Activated T-helper 2 cell treated with anti-CD3 and anti-CD28 coated beads, Interferon-gamma antibody, Interleukin-2, Interleukin-4, amounts not matched to agents 10 μg/mL and 5 μg/mL and 100 μg/mL, durations not matched to agents 14 hours and 24 hours and 36 hours (primary cell): Measurements from ENCODE around the gene C1orf167. TPM values are rescaled to one million over a fixed set of nuclear protein-coding genes. Genes with fewer than 3 reads are reported as not detected.

Experiments used
- DNase-seq: peaks from one replicate; pipeline ENCODE4 v3.0.0; 2021; ENCODE audit warnings: low spot score
- H3K27ac Mint-ChIP-seq: one replicate; pipeline ENCODE4 v1.8.0; 2021; ENCODE audit warnings: mixed read lengths
- H3K27me3 Mint-ChIP-seq: one replicate; pipeline ENCODE4 v1.8.0; 2021; ENCODE audit warnings: low read depth, mixed read lengths
- H3K36me3 Mint-ChIP-seq: one replicate; pipeline ENCODE4 v1.8.0; 2021; ENCODE audit warnings: low read depth, mixed read lengths
- H3K4me1 Mint-ChIP-seq: one replicate; pipeline ENCODE4 v1.8.0; 2021; ENCODE audit warnings: low read depth, mixed read lengths
- H3K4me3 Mint-ChIP-seq: one replicate; pipeline ENCODE4 v1.8.0; 2021; ENCODE audit warnings: low read depth, mild to moderate bottlenecking, moderate library complexity, mixed read lengths
- H3K9me3 Mint-ChIP-seq: one replicate; pipeline ENCODE4 v1.8.0; 2021; ENCODE audit warnings: mixed read lengths
- intact Hi-C: fragments of 100-400 bp; cut with micrococcal nuclease; formaldehyde crosslinking; loops from one replicate; pipeline ENCODE4 v1.15.1; 2023
- total RNA-seq: library from RNA; stranded (reverse); gene quantifications from 2 replicates; pipeline ENCODE4 v1.2.3, GENCODE V29; 2022

The C1orf167 gene
- not detected in 2 replicates for total RNA-seq

DNA sequence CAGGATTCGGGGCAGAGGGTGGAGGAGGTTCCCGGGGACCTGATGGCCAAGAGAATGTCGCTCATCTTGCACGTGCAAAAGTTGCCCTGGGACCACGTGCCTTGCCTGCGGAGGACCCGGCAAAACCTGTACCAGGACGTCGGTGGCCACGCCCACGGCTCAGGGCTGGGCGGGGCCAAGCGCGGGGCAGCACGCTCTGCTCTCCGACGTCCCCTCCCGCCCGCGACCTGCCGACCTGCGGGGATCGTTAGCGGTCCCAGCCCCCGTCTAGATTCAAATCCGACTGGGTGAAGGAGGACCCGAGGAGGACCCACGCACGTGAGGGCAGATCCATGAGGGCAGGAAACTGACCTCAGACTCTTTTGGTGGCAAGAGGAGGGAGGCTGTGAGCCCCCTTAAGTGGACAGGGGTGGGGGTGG is at the start of gene C1orf167:
Gene C1orf167, plus strand, starts transcription at position 206 of the 419 bp plus-strand sequence. CDS start 2,208 bp downstream, outside the sequence.
- Mint-ChIP-seq H3K27ac (no peak within 1 kb of the TSS), H3K9me3 (no peaks in the 10 kb centered on the region), H3K4me1 (no peaks in the 10 kb centered on the region), H3K27me3 (peaks cover 20% of the 10 kb centered on the region), H3K36me3 (no peaks in the 10 kb centered on the region), H3K4me3 (no peak within 1 kb of the TSS)
- intact Hi-C loops = no loop called here
- DNase-seq = peak; percentile 22

- Mint-ChIP-seq H3K9me3 (no peaks in the 10 kb centered on the region), H3K4me3 (no peak overlapping the region), H3K36me3 (no peaks in the 10 kb centered on the region), H3K4me1 (no peaks in the 10 kb centered on the region), H3K27ac (no peak overlapping the region), H3K27me3 (peaks cover 2% of the 10 kb centered on the region)
- intact Hi-C loops = no loop called here
- no peak for DNase-seq
Measured at GRCh38 chr1:11712285-11712684, 49.7 kb upstream of the C1orf167 start.

- Mint-ChIP-seq H3K4me1 (no peaks in the 10 kb centered on the region), H3K9me3 (no peaks in the 10 kb centered on the region), H3K27me3 (peaks cover 2% of the 10 kb centered on the region), H3K27ac (no peak overlapping the region), H3K36me3 (no peaks in the 10 kb centered on the region), H3K4me3 (no peak overlapping the region)
- intact Hi-C loops = no loop called here
- no peak for DNase-seq
Measured at GRCh38 chr1:11713095-11713494, 48.9 kb upstream of the C1orf167 start.

DNA sequence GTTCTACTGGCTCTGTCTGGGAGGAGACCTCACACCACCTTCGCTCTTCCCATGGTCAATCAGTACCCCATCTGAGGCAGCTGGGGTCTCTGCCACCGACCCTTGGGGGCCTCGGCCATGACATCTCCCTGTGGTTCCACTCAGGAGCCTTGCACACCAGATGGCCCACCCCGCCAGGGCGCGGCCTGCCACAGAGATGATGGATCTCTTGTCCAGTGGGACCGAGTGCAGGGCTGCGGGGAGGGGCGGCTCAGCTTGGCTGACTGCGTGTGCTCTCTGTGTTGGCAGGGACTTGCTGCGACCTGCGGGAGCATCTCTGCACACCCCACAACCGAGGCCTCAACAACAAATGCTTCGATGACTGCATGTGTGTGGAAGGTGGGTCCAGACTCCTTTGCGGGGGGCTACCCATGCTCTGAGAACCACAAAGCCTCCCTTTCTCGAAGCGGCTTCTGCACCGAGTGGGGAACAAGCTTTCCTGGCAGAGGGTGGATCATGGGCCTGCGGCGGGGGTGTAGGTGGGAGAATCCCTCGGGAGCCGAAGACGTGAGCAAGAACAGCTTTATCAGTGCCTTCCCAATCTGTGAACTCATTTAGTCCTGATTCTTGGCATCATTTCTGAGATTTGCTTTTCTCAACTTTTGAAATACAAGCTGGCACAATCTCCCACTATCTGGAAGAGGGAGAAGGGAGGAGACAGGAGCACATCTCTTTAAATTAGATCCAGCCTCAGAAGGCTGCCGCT is 47.0 kb upstream of the C1orf167 start:
- Mint-ChIP-seq H3K27ac (no peak overlapping the region), H3K4me1 (peaks cover 10% of the 10 kb centered on the region), H3K9me3 (no peaks in the 10 kb centered on the region), H3K27me3 (peaks cover 2% of the 10 kb centered on the region), H3K36me3 (no peaks in the 10 kb centered on the region), H3K4me3 (no peak overlapping the region)
- DNase-seq = no peak
- intact Hi-C loops = no loop called here

GRCh38 chr1:11719313-11720032 is 42.5 kb upstream of the C1orf167 start:
- Mint-ChIP-seq H3K9me3 (no peaks in the 10 kb centered on the region), H3K4me1 (peaks cover 10% of the 10 kb centered on the region), H3K27ac (peak overlapping the region; percentile 82), H3K27me3 (peaks cover 2% of the 10 kb centered on the region), H3K36me3 (no peaks in the 10 kb centered on the region), H3K4me3 (peak overlapping the region; percentile 76)
- intact Hi-C loops = loop anchor here (2.0 kb wide), 1 partner anchor 69 kb away; no protein-coding TSS in a partner anchor
- DNase-seq = peak; percentile 69

- Mint-ChIP-seq H3K4me1 (peaks cover 10% of the 10 kb centered on the region), H3K4me3 (peak overlapping the region; percentile 76), H3K27me3 (peaks cover 2% of the 10 kb centered on the region), H3K9me3 (no peaks in the 10 kb centered on the region), H3K27ac (no peak overlapping the region), H3K36me3 (no peaks in the 10 kb centered on the region)
- intact Hi-C loops = no loop called here
- DNase-seq = no peak
Measured at GRCh38 chr1:11720033-11720376, 42.0 kb upstream of the C1orf167 start.

GRCh38 chr1:11720525-11720924 is 41.5 kb upstream of the C1orf167 start:
- no peak overlapping the region for H3K4me3 Mint-ChIP-seq
- no peak overlapping the region for H3K27ac Mint-ChIP-seq
- H3K9me3 Mint-ChIP-seq = no peaks in the 10 kb centered on the region
- intact Hi-C loops = no loop called here
- H3K27me3 Mint-ChIP-seq = peaks cover 2% of the 10 kb centered on the region
- H3K36me3 Mint-ChIP-seq = no peaks in the 10 kb centered on the region
- peaks cover 13% of the 10 kb centered on the region for H3K4me1 Mint-ChIP-seq
- DNase-seq = no peak

- no peak for DNase-seq
- H3K27ac Mint-ChIP-seq = no peak overlapping the region
- peaks cover 2% of the 10 kb centered on the region for H3K27me3 Mint-ChIP-seq
- no peaks in the 10 kb centered on the region for H3K36me3 Mint-ChIP-seq
- H3K4me3 Mint-ChIP-seq = no peak overlapping the region
- peaks cover 17% of the 10 kb centered on the region for H3K4me1 Mint-ChIP-seq
- intact Hi-C loops = no loop called here
- no peaks in the 10 kb centered on the region for H3K9me3 Mint-ChIP-seq
Measured at GRCh38 chr1:11721311-11721710, 40.7 kb upstream of the C1orf167 start.

GRCh38 chr1:11722538-11722937 is 39.5 kb upstream of the C1orf167 start:
- Mint-ChIP-seq H3K4me3 (no peak overlapping the region), H3K9me3 (no peaks in the 10 kb centered on the region), H3K36me3 (no peaks in the 10 kb centered on the region), H3K27me3 (no peaks in the 10 kb centered on the region), H3K4me1 (peaks cover 17% of the 10 kb centered on the region), H3K27ac (no peak overlapping the region)
- intact Hi-C loops = no loop called here
- no peak for DNase-seq

GRCh38 chr1:11725616-11726015 is 36.4 kb upstream of the C1orf167 start:
- intact Hi-C loops = no loop called here
- no peak overlapping the region for H3K4me3 Mint-ChIP-seq
- no peak overlapping the region for H3K27ac Mint-ChIP-seq

GRCh38 chr1:11727119-11727518 is 34.9 kb upstream of the C1orf167 start:
- peaks cover 31% of the 10 kb centered on the region for H3K4me1 Mint-ChIP-seq
- H3K36me3 Mint-ChIP-seq = no peaks in the 10 kb centered on the region
- H3K4me3 Mint-ChIP-seq = no peak overlapping the region
- H3K27me3 Mint-ChIP-seq = no peaks in the 10 kb centered on the region
- intact Hi-C loops = no loop called here
- no peak overlapping the region for H3K27ac Mint-ChIP-seq
- no peaks in the 10 kb centered on the region for H3K9me3 Mint-ChIP-seq
- no peak for DNase-seq

More at GRCh38 chr1:11725616-11726015, 36.4 kb upstream of the C1orf167 start:
- H3K36me3 Mint-ChIP-seq = no peaks in the 10 kb centered on the region
- H3K9me3 Mint-ChIP-seq = no peaks in the 10 kb centered on the region
- no peak for DNase-seq
- H3K27me3 Mint-ChIP-seq = no peaks in the 10 kb centered on the region
- peaks cover 23% of the 10 kb centered on the region for H3K4me1 Mint-ChIP-seq

DNA sequence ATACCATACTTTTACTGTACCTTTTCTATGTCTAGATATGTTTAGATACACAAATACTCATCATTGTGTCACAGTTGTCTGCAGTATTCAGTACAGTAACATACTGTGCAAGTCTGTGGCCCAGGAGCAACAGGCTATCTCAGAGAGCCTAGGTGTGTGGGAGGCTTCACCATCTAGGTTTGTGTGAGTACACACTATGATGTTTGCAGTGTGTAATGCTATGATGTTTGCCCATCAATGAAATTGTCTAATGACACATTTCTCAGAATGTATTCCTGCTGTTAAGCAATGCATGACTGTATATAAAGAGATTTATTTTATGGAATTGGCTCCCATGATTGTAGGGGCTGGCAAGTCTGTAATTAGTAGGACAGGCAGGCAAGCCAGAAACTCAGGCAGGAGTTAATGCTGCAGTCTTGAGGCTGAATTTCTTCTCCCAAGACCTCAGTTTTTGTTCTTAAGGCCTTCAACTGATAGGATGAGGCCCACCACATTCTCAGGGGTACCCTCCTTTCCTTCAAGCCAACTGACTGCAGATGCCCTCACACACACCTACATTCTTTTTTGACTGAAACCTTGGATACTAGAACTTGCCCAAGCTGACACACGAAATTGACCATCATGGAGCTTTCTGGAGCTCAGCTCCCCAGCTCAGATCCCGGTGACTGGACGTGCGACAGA is 33.7 kb upstream of the C1orf167 start:
- intact Hi-C loops = no loop called here
- Mint-ChIP-seq H3K27me3 (no peaks in the 10 kb centered on the region), H3K4me3 (no peak overlapping the region), H3K36me3 (no peaks in the 10 kb centered on the region), H3K4me1 (peaks cover 35% of the 10 kb centered on the region), H3K27ac (no peak overlapping the region), H3K9me3 (no peaks in the 10 kb centered on the region)
- DNase-seq = no peak

DNA sequence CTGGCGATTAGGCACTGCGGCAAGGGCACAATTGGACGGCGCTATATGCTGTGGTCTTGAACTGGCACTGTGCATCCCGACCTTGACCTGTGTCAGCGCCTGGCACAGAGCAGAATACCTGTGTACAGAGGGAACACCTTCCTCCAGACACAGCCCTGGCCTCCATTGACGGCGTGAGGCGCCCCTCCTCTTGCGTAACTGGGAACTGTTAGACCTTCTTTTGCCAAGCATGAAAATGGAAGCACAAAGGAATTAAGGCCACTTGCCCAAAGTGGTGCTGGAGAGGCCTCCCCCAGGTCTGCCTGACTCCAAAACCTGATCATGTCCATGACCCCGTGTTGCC is 32.9 kb upstream of the C1orf167 start:
- Mint-ChIP-seq H3K4me3 (no peak overlapping the region), H3K9me3 (no peaks in the 10 kb centered on the region)
- intact Hi-C loops = no loop called here

More for the DNA sequence above, 32.9 kb upstream of the C1orf167 start:
- Mint-ChIP-seq H3K27me3 (no peaks in the 10 kb centered on the region), H3K4me1 (peaks cover 36% of the 10 kb centered on the region), H3K27ac (no peak overlapping the region), H3K36me3 (no peaks in the 10 kb centered on the region)
- DNase-seq = no peak
